Ureter (tissue), 1 donor: ENCODE measurements around the gene PLCD3. TPM values are rescaled to one million over a fixed set of nuclear protein-coding genes. Genes with fewer than 3 reads are reported as not detected.

Experiments
- DNase-seq: peaks from one replicate; pipeline ENCODE4 v3.0.0-alpha.2; 2020; ENCODE audit warnings: low spot score
- total RNA-seq: library from RNA; stranded (reverse); gene quantifications from one replicate; pipeline ENCODE4 v1.2.4, GENCODE V29; 2023
- donor health status: DM: yes; HTN: yes; CAD: no.

Gene PLCD3
- total RNA-seq, 1 donor from 2014 or later: 153 TPM

- DNase-seq: no peak
These were observed 29.0 kb downstream of the PLCD3 start for GRCh38 chr17:45103269-45103795.

DNA sequence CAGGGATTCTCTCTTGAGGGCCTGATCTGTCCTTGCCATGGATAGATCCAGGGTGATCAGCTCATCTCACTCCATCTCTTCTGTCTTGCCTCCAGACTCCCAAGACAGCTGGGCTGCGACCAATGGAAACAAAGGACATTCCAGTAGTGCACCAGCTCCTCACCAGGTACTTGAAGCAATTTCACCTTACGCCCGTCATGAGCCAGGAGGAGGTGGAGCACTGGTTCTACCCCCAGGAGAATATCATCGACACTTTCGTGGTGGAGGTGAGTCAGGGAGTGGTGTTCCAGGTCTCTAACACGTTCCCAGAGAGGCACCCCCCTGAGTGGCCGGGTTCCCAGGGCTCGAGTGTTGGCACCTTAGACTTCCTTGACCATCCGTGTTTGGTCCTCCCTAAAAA lies 29.5 kb downstream of the PLCD3 start:
- no peak for DNase-seq

DNA sequence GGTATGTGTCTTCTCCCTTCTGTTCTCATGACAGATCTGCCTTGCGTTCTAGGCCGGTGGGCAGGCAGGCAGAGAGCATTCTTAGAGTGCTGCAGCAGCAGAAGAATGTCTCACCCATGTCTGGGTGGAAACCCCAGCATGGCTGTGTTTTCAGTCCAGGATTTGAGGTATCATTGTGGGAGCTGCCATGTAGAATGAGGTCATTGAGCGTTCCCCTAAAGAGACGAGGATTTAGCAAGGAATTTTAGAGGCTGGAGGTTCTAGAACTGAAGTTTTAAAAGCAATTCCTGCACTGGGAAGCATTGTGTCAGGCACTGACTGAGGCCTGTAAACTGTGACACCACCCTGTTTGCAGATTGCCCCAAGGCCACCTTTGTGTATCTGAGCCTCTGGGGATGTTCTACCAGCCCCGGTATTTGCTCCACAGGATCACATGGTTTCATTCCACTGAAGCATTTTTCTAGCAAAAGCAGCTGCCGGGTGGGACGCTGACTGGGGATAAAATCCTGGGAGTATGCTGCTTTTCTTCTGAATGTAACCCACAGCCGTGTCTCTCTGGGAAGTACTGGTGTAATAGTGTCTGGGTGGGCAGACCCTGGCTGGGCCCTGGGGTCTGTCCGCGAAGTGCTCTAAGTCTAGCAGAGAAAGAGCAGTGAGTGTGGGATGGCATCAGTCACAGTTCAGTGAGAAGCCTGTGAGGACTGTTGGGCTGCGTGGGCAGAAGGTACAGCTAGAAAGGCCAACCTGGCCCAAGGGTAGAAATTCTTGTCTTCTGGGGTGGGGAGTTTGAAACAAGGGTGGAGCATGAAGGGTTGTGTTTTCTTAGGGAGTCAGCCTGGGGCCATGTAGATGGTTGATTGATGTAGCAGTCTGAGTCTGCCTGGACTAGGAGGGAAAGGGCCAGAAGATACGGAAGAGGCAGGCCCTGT lies 30.2 kb downstream of the PLCD3 start:
- no peak for DNase-seq

DNA sequence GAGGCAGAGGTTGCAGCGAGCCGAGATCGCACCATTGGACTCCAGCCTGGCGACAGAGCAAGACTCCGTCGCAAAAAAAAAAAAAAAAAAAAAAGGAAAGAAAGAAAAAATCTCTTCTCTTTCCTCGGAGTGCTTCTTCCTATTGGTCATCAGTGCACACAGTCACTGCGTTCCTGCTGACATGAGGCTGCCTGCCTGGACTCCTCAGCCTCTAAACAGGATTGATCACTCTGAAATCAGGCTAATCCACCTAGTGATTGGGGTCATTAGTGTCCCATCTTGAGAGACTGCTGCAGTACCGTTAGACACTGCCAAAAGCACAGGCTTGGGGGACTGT lies 30.8 kb downstream of the PLCD3 start:
- DNase-seq: no peak

GRCh38 chr17:45098869-45099616 lies 33.3 kb downstream of the PLCD3 start:
- DNase-seq: peak; percentile 89

GRCh38 chr17:45098081-45098868 lies 34.0 kb downstream of the PLCD3 start:
- no peak for DNase-seq

DNA sequence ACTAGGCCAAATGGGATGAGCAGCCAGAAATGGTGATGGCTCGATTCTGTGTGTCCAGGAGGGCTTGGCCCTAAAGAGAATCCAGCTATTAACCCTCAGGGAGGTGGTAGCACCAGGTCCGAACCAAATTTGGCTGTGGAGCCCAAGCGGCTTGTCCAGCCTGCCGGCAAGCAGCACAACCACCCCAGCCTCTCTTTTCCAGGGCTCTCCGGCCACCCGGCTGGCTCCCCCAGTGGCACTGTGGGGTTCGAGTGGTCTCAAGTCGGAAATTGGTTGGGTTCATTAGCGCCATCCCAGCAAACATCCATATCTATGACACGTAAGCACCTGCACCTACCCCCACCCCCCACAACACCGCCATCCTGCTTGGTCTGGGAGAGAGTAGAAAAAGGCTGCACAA lies 35.4 kb downstream of the PLCD3 start:
- no peak for DNase-seq

- DNase-seq: no peak
These were observed 36.2 kb downstream of the PLCD3 start for GRCh38 chr17:45096141-45096540.

DNA sequence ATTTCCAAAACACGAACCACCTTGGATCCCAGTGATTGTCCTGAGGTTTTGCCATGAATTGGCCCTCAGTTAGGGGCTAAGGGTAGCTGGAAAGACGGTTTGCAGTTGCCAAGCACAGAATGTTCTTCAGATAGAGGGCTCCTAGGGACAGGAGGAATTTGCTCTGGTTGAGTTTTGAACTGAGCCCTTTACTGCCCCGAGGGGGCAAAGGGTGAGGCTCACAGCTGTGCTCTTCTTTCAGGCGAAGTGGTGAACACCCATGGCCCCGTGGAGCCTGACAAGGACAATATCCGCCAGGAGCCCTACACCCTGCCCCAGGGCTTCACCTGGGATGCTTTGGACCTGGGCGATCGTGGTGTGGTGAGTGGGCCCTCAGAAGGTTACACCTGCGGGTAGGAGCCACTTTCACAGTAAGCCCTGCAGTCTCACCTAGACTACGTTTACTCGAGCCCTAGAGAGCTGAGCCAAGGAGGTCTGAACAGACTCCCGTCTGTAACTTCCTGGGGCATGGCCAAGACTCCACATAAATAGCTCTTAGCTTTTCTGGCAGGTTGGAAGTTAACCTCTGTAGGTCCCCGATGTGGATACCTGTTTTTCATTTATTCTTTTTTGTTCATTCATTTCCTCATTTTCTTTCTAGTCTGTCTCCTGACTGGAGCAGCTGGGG lies 38.7 kb downstream of the PLCD3 start:
- DNase-seq: no peak

GRCh38 chr17:45092911-45093430 lies 39.3 kb downstream of the PLCD3 start:
- peak; percentile 90 for DNase-seq

GRCh38 chr17:45091778-45092425 lies 40.4 kb downstream of the PLCD3 start:
- no peak for DNase-seq

GRCh38 chr17:45090711-45091110 lies 41.6 kb downstream of the PLCD3 start:
- DNase-seq: no peak

- no peak for DNase-seq
These were observed 43.6 kb downstream of the PLCD3 start for GRCh38 chr17:45088741-45089140.

DNA sequence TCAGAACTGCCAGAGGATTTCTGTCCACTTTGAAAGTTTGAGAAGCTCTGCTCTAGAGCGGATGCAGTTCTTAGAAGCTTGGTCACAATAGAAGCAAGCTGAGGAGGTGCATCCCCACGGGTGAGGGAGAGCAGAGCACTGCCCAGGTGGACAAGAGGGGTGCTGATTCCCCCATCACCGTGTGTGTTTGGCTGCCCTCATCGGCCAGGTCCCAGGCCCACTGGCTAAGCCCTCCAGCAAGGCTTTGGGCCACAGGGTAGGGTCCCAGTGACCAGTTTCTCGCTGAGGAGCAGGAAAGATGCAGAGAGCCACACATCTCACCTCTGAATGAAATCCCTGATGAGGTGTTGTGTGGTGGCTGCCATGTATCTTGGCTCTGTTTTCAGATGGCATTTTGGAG lies 44.3 kb downstream of the PLCD3 start:
- no peak for DNase-seq

DNA sequence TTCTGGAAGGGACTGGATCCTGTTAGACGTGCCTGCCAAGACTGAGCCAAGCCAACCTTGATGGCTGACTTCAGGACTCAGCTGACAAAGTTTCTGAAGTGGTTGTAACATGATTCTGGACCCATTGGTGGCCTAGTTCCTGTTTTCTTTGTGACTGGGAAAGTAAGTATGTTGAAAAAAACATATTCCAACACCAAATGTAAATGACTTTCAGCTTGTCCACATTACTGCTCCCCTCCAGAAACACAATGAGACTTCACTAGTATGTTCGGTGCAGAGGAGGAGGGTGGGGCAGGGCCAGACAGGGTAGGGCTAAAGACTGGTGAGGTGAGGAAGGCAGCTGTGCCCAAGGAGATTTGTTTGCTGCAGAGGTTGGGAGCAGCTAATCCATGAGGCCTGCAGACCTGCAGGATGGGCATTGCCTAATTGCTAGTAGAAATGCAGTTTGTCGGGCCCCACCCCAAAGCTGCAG lies 44.8 kb downstream of the PLCD3 start:
- no peak for DNase-seq

- no peak for DNase-seq
These were observed 45.3 kb downstream of the PLCD3 start for GRCh38 chr17:45086865-45087503.

- no peak for DNase-seq
These were observed 45.9 kb downstream of the PLCD3 start for GRCh38 chr17:45086391-45086790.

DNA sequence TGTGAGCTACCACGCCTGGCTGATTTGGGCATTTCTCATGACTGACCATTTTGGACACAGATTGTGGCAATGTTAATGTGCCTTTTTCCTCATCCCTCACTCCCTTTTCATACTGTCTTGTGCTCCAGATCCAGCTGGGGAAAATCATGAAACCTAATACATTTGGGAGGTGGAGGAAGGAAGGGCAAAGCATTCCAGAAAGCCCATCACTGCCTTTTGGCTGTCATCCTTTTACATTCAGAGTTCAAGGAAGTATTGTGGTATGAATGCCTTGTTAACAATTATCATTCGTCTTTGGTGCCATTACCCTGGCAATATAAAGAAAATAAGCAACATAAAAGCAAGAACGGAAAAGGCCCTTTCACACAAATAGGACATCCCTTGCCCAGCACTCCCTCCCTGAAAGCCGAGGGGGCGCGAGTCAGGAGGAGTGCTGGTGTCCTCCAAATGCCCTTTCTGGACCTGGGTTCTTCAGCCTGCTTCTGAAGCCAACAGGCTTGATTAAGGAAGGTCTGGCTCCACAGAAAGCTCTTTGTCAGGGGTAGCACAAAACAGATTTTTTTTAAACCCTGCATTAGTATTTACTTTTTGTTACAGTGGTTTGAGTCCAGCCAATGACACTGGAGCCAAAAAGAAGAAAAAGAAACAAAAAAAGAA lies 51.1 kb downstream of the PLCD3 start:
- no peak for DNase-seq

DNA sequence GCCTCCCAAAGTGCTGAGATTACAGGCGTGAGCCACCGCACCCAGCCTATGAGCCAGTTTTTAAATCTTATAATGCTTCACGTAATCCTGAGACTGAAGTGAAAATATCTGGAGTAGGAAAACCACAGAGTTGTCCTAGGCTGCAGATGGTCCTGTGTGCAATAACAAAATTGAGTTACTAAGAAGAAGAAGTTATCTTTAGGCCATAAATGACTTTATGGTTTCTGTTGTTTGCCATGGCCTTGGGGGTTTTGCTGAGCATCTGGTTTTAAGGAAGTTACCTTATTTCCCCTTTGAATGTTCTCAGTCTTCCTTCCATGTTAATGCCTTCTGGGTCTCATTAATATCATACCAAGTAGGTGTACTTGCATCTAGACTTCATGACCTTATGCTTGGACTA lies 54.7 kb downstream of the PLCD3 start:
- DNase-seq: no peak
